A549 (cell line): ENCODE data around the gene ZNF32. TPM values are rescaled to one million over a fixed set of nuclear protein-coding genes. Genes with fewer than 3 reads are reported as not detected.

Source experiments
- ATAC-seq, 2 experiments: fragments of 200-7000 bp in 1 of 2; fragments of >200 bp in 1 of 2; cut with Nextera tagmentation in 1 of 2; cut with Tn5 transposase in 1 of 2; 3 replicates each; pipeline versions ENCODE4 v1.8.0 to v1.9.1; 2018 to 2020; ENCODE audit warnings: mild to moderate bottlenecking in 1 of 2, moderate library complexity in 1 of 2
- CTCF ChIA-PET: fragments of 300-600 bp; sonication (Branson Sonifier 250); formaldehyde crosslinking; extraction: SDS; loops from one replicate; lab custom pipeline; 2021; ENCODE audit warnings: antibody characterized with exemption, inconsistent platforms; lab: Yijun Ruan, JAX
- POLR2A ChIA-PET: fragments of 350-600 bp; formaldehyde crosslinking; extraction: SDS; loops from one replicate; lab custom pipeline; 2021; ENCODE audit warnings: antibody characterized with exemption, inconsistent platforms; lab: Yijun Ruan, JAX
- DNase-seq, 2 experiments: peaks; one replicate each; pipeline versions ENCODE4 v3.0.0 to v3.0.0-alpha.2; 2011 to 2016; ENCODE audit warnings: low read depth in 1 of 2, low spot score in 1 of 2
- FAIRE-seq: peaks from 2 replicates; lab custom pipeline; 2011; peaks lifted over from hg19 to GRCh38; lab: Jason Lieb, UNC
- H3K27ac ChIP-seq, 2 experiments: fragments of >200 bp; sonication (Bioruptor Twin); formaldehyde crosslinking; 3 replicates each; pipeline ENCODE4 v1.5.1; 2016 to 2017
- H3K4me1 ChIP-seq: fragments of >200 bp; sonication (Bioruptor Twin); formaldehyde crosslinking; 3 replicates; pipeline ENCODE4 v1.6.1; 2016
- H3K4me2 ChIP-seq: fragments of >200 bp; sonication (Bioruptor Twin); formaldehyde crosslinking; 3 replicates; pipeline ENCODE4 v1.6.1; 2016
- H3K4me3 ChIP-seq: fragments of >200 bp; sonication (Bioruptor Twin); formaldehyde crosslinking; 3 replicates; pipeline ENCODE4 v1.5.1; 2016
- H3K9me3 ChIP-seq: fragments of >200 bp; sonication (Bioruptor Twin); formaldehyde crosslinking; 3 replicates; pipeline ENCODE4 v1.6.1; 2016
- ATOH8 ChIP-seq: fragments of 250-450 bp; sonication (Bioruptor Pico); IDR thresholded peaks from 2 replicates; pipeline ENCODE4 v1.5.0; 2020; ENCODE audit warnings: low read depth, mild to moderate bottlenecking, moderate library complexity
- BHLHE40 ChIP-seq: IDR thresholded peaks from 2 replicates; pipeline ENCODE4 v1.6.1; 2012; ENCODE audit warnings: low read depth, low read length, inconsistent platforms
- CHD4 ChIP-seq: fragments of 200-600 bp; sonication (generic); IDR thresholded peaks from 2 replicates; pipeline ENCODE4 v1.6.1; 2016; ENCODE audit warnings: antibody characterized with exemption, mild to moderate bottlenecking, borderline replicate concordance
- EP300 ChIP-seq, 2 experiments: fragments of >200 bp; sonication (Bioruptor Twin); formaldehyde crosslinking; IDR thresholded peaks; 2 replicates in 1 of 2; 3 replicates in 1 of 2; pipeline ENCODE4 v1.6.1; 2016 to 2017
- FOSB ChIP-seq: fragments of 250-450 bp; sonication (Bioruptor Pico); IDR thresholded peaks from 2 replicates; pipeline ENCODE4 v1.5.0; 2020; ENCODE audit warnings: mild to moderate bottlenecking, moderate library complexity
- HDAC2 ChIP-seq: fragments of 200-600 bp; sonication (generic); IDR thresholded peaks from 2 replicates; pipeline ENCODE4 v1.6.1; 2016
- HOXA7 ChIP-seq: fragments of 250-450 bp; sonication (Bioruptor Pico); IDR thresholded peaks from 2 replicates; pipeline ENCODE4 v1.5.0; 2020; ENCODE audit warnings: mild to moderate bottlenecking, moderate library complexity
- HOXB13 ChIP-seq: fragments of 250-450 bp; sonication (Bioruptor Pico); IDR thresholded peaks from 2 replicates; pipeline ENCODE4 v1.5.0; 2020; ENCODE audit warnings: low read depth, mild to moderate bottlenecking, moderate library complexity
- HOXB5 ChIP-seq: fragments of 250-450 bp; sonication (Bioruptor Pico); IDR thresholded peaks from 2 replicates; pipeline ENCODE4 v1.5.0; 2020; ENCODE audit warnings: mild to moderate bottlenecking, moderate library complexity
- JUN ChIP-seq, 2 experiments: fragments of >200 bp; sonication (Bioruptor Twin); formaldehyde crosslinking; IDR thresholded peaks; 2 replicates in 1 of 2; 3 replicates in 1 of 2; pipeline ENCODE4 v1.6.1; 2016 to 2017
- MAFK ChIP-seq: fragments of 450-650 bp; IDR thresholded peaks from 2 replicates; pipeline ENCODE4 v1.6.1; 2014; ENCODE audit not compliant: partially characterized antibody
- MAX ChIP-seq: IDR thresholded peaks from 2 replicates; pipeline ENCODE4 v1.6.1; 2012
- MAZ ChIP-seq: fragments of 150-350 bp; IDR thresholded peaks from 2 replicates; pipeline ENCODE4 v1.6.1; 2014; ENCODE audit warnings: antibody characterized with exemption, low read depth, low read length, borderline replicate concordance
- MYC ChIP-seq: IDR thresholded peaks from 2 replicates; pipeline ENCODE4 v1.6.1; 2012; ENCODE audit warnings: mild to moderate bottlenecking, inconsistent platforms, low read length, improper control_type of control experiment, borderline replicate concordance
- NR3C1 ChIP-seq: fragments of >200 bp; sonication (Bioruptor Twin); formaldehyde crosslinking; IDR thresholded peaks from 3 replicates; pipeline ENCODE4 v1.6.1; 2017
- PHF8 ChIP-seq: fragments of 200-600 bp; sonication (generic); IDR thresholded peaks from 2 replicates; pipeline ENCODE4 v1.6.1; 2016; ENCODE audit warnings: low read depth, mild to moderate bottlenecking, antibody characterized with exemption, moderate library complexity, borderline replicate concordance
- POLR2A ChIP-seq: IDR thresholded peaks from 2 replicates; pipeline ENCODE4 v1.6.1; 2012; ENCODE audit warnings: mild to moderate bottlenecking, low read length
- POLR2AphosphoS2 ChIP-seq: conservative IDR thresholded peaks from 2 replicates; pipeline ENCODE4 v1.6.1; 2012; ENCODE audit warnings: low read length, improper control_type of control experiment, inconsistent platforms
- REST ChIP-seq: fragments of 200-600 bp; sonication (generic); IDR thresholded peaks from 2 replicates; pipeline ENCODE4 v1.6.1; 2016; ENCODE audit warnings: antibody characterized with exemption, mild to moderate bottlenecking, moderate library complexity
- RNF2 ChIP-seq: fragments of 200-600 bp; sonication (generic); IDR thresholded peaks from 2 replicates; pipeline ENCODE4 v1.6.1; 2016; ENCODE audit warnings: low read depth, mild to moderate bottlenecking, antibody characterized with exemption, moderate library complexity, borderline replicate concordance
- SREBF2 ChIP-seq: fragments of 450-650 bp; IDR thresholded peaks from 2 replicates; pipeline ENCODE4 v1.6.1; 2014; ENCODE audit warnings: mild to moderate bottlenecking, moderate library complexity
- TFCP2L1 ChIP-seq: fragments of 250-450 bp; sonication (Bioruptor Pico); IDR thresholded peaks from 2 replicates; pipeline ENCODE4 v1.5.0; 2021; ENCODE audit warnings: mild to moderate bottlenecking
- TP53 ChIP-seq: fragments of 250-450 bp; sonication (Bioruptor Pico); IDR thresholded peaks from 2 replicates; pipeline ENCODE4 v1.5.0; 2021; ENCODE audit warnings: mild to moderate bottlenecking, moderate library complexity
- ZFP36 ChIP-seq: fragments of 450-650 bp; IDR thresholded peaks from 2 replicates; pipeline ENCODE4 v1.6.1; 2014; ENCODE audit warnings: borderline replicate concordance; ENCODE audit not compliant: partially characterized antibody
- WGBS: methylation state at CpG from one replicate; pipeline ENCODE4 v1.1.6; 2017; ENCODE audit errors: missing lambda C conversion rate; 5-methylcytosine and 5-hydroxymethylcytosine counted together
- polyA plus RNA-seq, 4 experiments: library from polyadenylated mRNA; depleted of rRNA in 3 of 4; stranded (reverse); fragments of >200 nt; fragmentation: RNase III in 1 of 4; extraction: RNeasy Plus Mini Kit Qiagen cat#74134 plus additional on column Dnase treatment in 1 of 4; gene quantifications; 2 replicates in 3 of 4; 3 replicates in 1 of 4; pipeline ENCODE4 v1.2.3, GENCODE V29; 2011 to 2017
- TF ChIP-seq, protein P1 (sequence below): IDR thresholded peaks from 2 replicates; pipeline ENCODE4 v1.6.1; 2012
- TF ChIP-seq, protein P2 (sequence below): IDR thresholded peaks from 2 replicates; pipeline ENCODE4 v1.6.1; 2012; ENCODE audit warnings: low read depth, borderline replicate concordance
- TF ChIP-seq, protein P3 (sequence below): fragments of 250-450 bp; sonication (Bioruptor Pico); IDR thresholded peaks from 2 replicates; pipeline ENCODE4 v1.5.0; 2021; ENCODE audit warnings: mild to moderate bottlenecking, moderate library complexity, borderline replicate concordance

The ZNF32 gene
- polyA plus RNA-seq, 2 of the 4 experiments (the other 2 are of a cell fraction), result 21.4 to 38.2 TPM

GRCh38 chr10:43607199-43607573 lies 41.5 kb downstream of the ZNF32 start:
- peaks cover 19% of the 10 kb centered on the region for H3K9me3 ChIP-seq
- no peak for ATAC-seq
- ChIA-PET POLR2A (interaction anchor here (1.1 kb wide), 1 partner anchor 42 kb away, joined by 4 read pairs; the partner anchor contains the start of gene ZNF32), CTCF (interaction anchor here (0.8 kb wide), 1 partner anchor 18 kb away, joined by 3 read pairs; no protein-coding TSS in a partner anchor)
- H3K4me2 ChIP-seq, result peak overlapping the region; percentile 89
- WGBS, result 95% methylated on average over 10 of the region's 10 CpGs
- no peak for DNase-seq
- no peaks in the 10 kb centered on the region for H3K4me1 ChIP-seq
- H3K4me3 ChIP-seq, result peak overlapping the region; percentile 92
- peak overlapping the region in 1 of 2 experiments; percentile 92; a peak in 3 of 6 replicates for H3K27ac ChIP-seq
- FAIRE-seq, result no peak
- no peak for TF ChIP-seq HOXA7 (CRISPR knock-in tag)
- no peak for TF ChIP-seq HDAC2
- TF ChIP-seq TFCP2L1 (CRISPR knock-in tag), result no peak
- no peak for TF ChIP-seq BHLHE40
- TF ChIP-seq ATOH8 (CRISPR knock-in tag), result no peak
- no peak for TF ChIP-seq EP300 (IDR thresholded peaks at IDR 0.05)
- TF ChIP-seq, protein P1, sequence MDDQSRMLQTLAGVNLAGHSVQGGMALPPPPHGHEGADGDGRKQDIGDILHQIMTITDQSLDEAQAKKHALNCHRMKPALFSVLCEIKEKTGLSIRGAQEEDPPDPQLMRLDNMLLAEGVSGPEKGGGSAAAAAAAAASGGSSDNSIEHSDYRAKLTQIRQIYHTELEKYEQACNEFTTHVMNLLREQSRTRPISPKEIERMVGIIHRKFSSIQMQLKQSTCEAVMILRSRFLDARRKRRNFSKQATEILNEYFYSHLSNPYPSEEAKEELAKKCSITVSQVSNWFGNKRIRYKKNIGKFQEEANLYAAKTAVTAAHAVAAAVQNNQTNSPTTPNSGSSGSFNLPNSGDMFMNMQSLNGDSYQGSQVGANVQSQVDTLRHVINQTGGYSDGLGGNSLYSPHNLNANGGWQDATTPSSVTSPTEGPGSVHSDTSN, result no peak
- TF ChIP-seq NR3C1, result no peak
- no peak for TF ChIP-seq ZFP36
- TF ChIP-seq MAZ, result no peak
- no peak for TF ChIP-seq TP53 (CRISPR knock-in tag)
- no peak for TF ChIP-seq SREBF2
- no peak for TF ChIP-seq FOSB (CRISPR knock-in tag)
- no peak for TF ChIP-seq HOXB5 (CRISPR knock-in tag)

DNA sequence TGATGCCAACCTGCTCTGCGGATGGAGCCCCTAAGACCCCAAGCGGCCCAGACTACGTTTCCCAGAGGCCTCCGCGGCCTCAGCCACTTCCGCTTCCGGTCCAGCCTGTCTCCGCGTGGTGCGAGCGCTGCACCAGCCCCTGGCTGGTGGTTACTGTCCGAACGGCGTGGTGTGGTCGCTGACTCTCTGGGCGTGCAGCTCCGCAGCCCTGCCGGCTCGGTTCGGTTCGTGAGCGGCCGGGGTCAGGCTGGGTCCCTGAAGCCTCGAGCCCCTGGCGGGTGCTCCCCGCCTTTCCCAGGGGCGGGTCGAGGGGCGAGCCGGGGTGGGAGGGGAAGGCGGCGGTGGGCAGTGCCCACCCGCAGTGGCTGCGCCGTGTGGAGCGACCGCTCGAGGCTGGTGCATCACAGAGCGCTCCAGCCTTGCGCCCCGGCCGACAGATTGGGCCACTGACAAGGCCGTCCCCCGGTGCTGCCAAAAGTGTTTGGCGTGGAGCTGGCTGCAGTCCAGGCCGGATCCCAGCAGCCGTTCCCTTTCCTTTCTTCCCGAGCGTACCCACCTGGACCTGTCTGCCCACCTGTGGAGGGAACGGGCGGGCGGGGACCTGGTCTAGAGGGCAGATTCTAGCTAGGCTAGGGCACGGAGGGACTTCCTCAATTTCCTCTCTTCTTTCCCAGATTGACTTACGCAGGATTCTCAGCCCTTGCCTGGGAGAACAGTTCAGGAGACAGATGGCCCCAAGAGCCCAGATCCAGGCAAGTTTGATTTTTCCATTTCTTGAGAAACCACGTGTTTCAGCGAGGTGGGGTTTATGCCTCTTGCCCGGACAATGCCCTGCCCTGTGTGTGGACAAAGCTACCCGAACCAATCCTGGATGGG lies 42.1 kb downstream of the ZNF32 start, which contains the start of gene ZNF485:
Gene ZNF485 (plus strand): TSS at position 116 of the 876 bp plus-strand sequence. CDS start 613 bp downstream, at position 729.
- Histone ChIP-seq H3K4me1 (no peaks in the 10 kb centered on the region), H3K27ac (peak within 1 kb of the TSS; percentile 83 to 92), H3K9me3 (peaks cover 19% of the 10 kb centered on the region), H3K4me3 (peak within 1 kb of the TSS; percentile 92), H3K4me2 (peak within 1 kb of the TSS; percentile 89)
- ATAC-seq, result peak; percentile 98
- DNase-seq, result peak; percentile 58 to 72
- no peak for FAIRE-seq
- POLR2A ChIA-PET, result interaction anchor here (1.1 kb wide), 1 partner anchor 42 kb away, joined by 4 read pairs; the partner anchor contains the start of gene ZNF32
- 15% methylated on average over 35 of the region's 58 CpGs for WGBS
- CTCF ChIA-PET, result interaction anchor here (0.8 kb wide), 1 partner anchor 17 kb away, joined by 3 read pairs; no protein-coding TSS in a partner anchor
- TF ChIP-seq, protein P2, sequence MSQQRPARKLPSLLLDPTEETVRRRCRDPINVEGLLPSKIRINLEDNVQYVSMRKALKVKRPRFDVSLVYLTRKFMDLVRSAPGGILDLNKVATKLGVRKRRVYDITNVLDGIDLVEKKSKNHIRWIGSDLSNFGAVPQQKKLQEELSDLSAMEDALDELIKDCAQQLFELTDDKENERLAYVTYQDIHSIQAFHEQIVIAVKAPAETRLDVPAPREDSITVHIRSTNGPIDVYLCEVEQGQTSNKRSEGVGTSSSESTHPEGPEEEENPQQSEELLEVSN, result peak; percentile 86
- TF ChIP-seq CHD4 (no peak), MAX (peak; percentile 97), MYC (peak; percentile 51; the same call in 1 of the 2 replicates), PHF8 (peak; percentile 49; the same call in 1 of the 2 replicates), RNF2 (no peak; the same call in 1 of the 2 replicates), MAFK (no peak), POLR2A (peak; percentile 73), JUN (IDR thresholded peaks at IDR 0.05) (peak; percentile 31 to 61; a peak in 2 of 5 replicates), REST (no peak), POLR2AphosphoS2 (no peak), HOXB13 (CRISPR knock-in tag) (no peak)
- TF ChIP-seq, protein P3, sequence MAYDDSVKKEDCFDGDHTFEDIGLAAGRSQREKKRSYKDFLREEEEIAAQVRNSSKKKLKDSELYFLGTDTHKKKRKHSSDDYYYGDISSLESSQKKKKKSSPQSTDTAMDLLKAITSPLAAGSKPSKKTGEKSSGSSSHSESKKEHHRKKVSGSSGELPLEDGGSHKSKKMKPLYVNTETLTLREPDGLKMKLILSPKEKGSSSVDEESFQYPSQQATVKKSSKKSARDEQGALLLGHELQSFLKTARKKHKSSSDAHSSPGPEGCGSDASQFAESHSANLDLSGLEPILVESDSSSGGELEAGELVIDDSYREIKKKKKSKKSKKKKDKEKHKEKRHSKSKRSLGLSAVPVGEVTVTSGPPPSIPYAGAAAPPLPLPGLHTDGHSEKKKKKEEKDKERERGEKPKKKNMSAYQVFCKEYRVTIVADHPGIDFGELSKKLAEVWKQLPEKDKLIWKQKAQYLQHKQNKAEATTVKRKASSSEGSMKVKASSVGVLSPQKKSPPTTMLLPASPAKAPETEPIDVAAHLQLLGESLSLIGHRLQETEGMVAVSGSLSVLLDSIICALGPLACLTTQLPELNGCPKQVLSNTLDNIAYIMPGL, result no peak
